ENCODE results near the gene IFNGR2. TPM values are rescaled to one million over a fixed set of nuclear protein-coding genes. Genes with fewer than 3 reads are reported as not detected.

The IFNGR2 gene
- total RNA-seq, 1 experiment from 2014 or later: 44.1 TPM

- no peak overlapping the region for H2BK5ac ChIP-seq (ENCODE audit: insufficient read length, low read length)
- no peak overlapping the region for H3K9ac ChIP-seq (ENCODE audit: extremely low read depth, insufficient read length, low read length)
- no peak overlapping the region for H3K27ac ChIP-seq (ENCODE audit: insufficient read length, low read depth, low read length)
- H2BK12ac ChIP-seq (ENCODE audit: insufficient read length, low read depth, low read length): no peak overlapping the region
- no peaks in the 10 kb centered on the region for H3K79me2 ChIP-seq (ENCODE audit: insufficient read depth, low read length)
- H4K20me1 ChIP-seq (ENCODE audit: control insufficient read depth, insufficient read depth, insufficient read length): no peaks in the 10 kb centered on the region
- DNase-seq: no peak
- Mint-ChIP-seq H3K9me3 (no peaks in the 10 kb centered on the region; a peak in 1 of 5 replicates), H3K36me3 (ENCODE audit: insufficient read depth in 1 of 3, low read depth in 3 of 3) (no peaks in the 10 kb centered on the region), H3K27ac (no peak overlapping the region), H3K4me3 (no peak overlapping the region), H3K27me3 (ENCODE audit: low read depth) (peaks cover 6% of the 10 kb centered on the region), H3K4me1 (peaks cover 4 to 10% of the 10 kb centered on the region in 2 experiments)
- H3T11ph ChIP-seq (ENCODE audit: low read length): no peak overlapping the region
- no peak overlapping the region for H3K18ac ChIP-seq (ENCODE audit: insufficient read length, low read depth, low read length)
- no peak overlapping the region for H3K23ac ChIP-seq (ENCODE audit: insufficient read length, low read depth, low read length)
- H3K79me1 ChIP-seq (ENCODE audit: insufficient read depth, low read depth, low read length, poor library complexity, severe bottlenecking): no peaks in the 10 kb centered on the region
- H3K4ac ChIP-seq (ENCODE audit: low read depth, low read length): no peak overlapping the region
- H2BK120ac ChIP-seq (ENCODE audit: low read depth, low read length, poor library complexity, severe bottlenecking): no peak overlapping the region
- H3K27me3 ChIP-seq (ENCODE audit: insufficient read depth, low read length): no peaks in the 10 kb centered on the region
- no peak overlapping the region for H4K8ac ChIP-seq (replicated peaks; ENCODE audit: insufficient read length, low read depth, low read length)
- H3K14ac ChIP-seq (ENCODE audit: insufficient read depth, low read length): no peak overlapping the region
- no peak overlapping the region for H4K91ac ChIP-seq (ENCODE audit: insufficient read length, low read depth, low read length)
- no peak for TF ChIP-seq CTCF (conservative IDR thresholded peaks at IDR 0.05)
- no peaks in the 10 kb centered on the region for H3K9me3 ChIP-seq (ENCODE audit: control insufficient read depth, low read depth, low read length)
- H4K5ac ChIP-seq (ENCODE audit: insufficient read length, low read depth, low read length): no peak overlapping the region
- WGBS (ENCODE audit: extremely low coverage, insufficient read length, low lambda C conversion rate): no CpG with 5 or more reads among the region's 6 CpGs
- no peak overlapping the region for H2BK15ac ChIP-seq (ENCODE audit: low read depth, low read length)
- H3K4me1 ChIP-seq (ENCODE audit: insufficient read depth, low read length): no peaks in the 10 kb centered on the region
- H3K56ac ChIP-seq (ENCODE audit: insufficient read length, low read depth, low read length): no peak overlapping the region
- no peak overlapping the region for H2AFZ ChIP-seq (ENCODE audit: low read length)
- H2BK20ac ChIP-seq (ENCODE audit: low read depth, low read length, poor library complexity, severe bottlenecking): no peak overlapping the region
- H3K4me2 ChIP-seq (ENCODE audit: insufficient read depth, insufficient read length, low read length): no peak overlapping the region
- peaks cover 3% of the 10 kb centered on the region for H3K23me2 ChIP-seq (ENCODE audit: insufficient read length, low read depth, low read length, poor library complexity, severe bottlenecking)
- no peak overlapping the region for H2AK5ac ChIP-seq (ENCODE audit: insufficient read length, low read length)
Observed at GRCh38 chr21:33396436-33396835, 6.8 kb upstream of the IFNGR2 start.
